Upper lobe of left lung (tissue), 4 donors: ENCODE results near the gene SLC2A14.

Source experiments
- CTCF ChIP-seq, 6 experiments: fragments of 450-650 bp in 4 of 6; fragments of 200-600 bp in 2 of 6; sonication (generic) in 2 of 6; IDR thresholded peaks; one replicate each; pipeline ENCODE4 v1.5.1; 2016 to 2019; ENCODE audit warnings: antibody characterized with exemption in 6 of 6
- POLR2A ChIP-seq, 4 donors: fragments of 450-650 bp; IDR thresholded peaks; one replicate each; pipeline ENCODE4 v1.5.1; 2016 to 2017; ENCODE audit warnings: antibody characterized with exemption in 4 of 4, mild to moderate bottlenecking in 2 of 4

- TF ChIP-seq CTCF (IDR thresholded peaks at IDR 0.05): no peak
- no peak for TF ChIP-seq POLR2A (IDR thresholded peaks at IDR 0.05)
Measured at GRCh38 chr12:7869137-7869536, 3.6 kb downstream of the SLC2A14 start.
